Activated T-cell treated with anti-CD3 and anti-CD28 coated beads, Interleukin-2, amount 50 U/mL, for 72 hours (primary cell): ENCODE data around the gene CHDH. TPM values are rescaled to one million over a fixed set of nuclear protein-coding genes. Genes with fewer than 3 reads are reported as not detected.
A peak's percentile ranks its signal among the peaks of the same experiment; 100 is the strongest.

Experiments
- ATAC-seq, 2 donors: fragments of 150-1000 bp; cut with Tn5 transposase; replicated peaks in 1 of 2; 2 replicates each; pipeline ENCODE4 v1.10.0; 2021; ENCODE audit warnings: moderate library complexity in 2 of 2, mild to moderate bottlenecking in 1 of 2
- DNase-seq, 2 donors: peaks; one replicate each; pipeline ENCODE4 v3.0.0; 2021 to 2022; ENCODE audit warnings: mixed read lengths in 1 of 2
- H3K27ac Mint-ChIP-seq: one replicate; pipeline ENCODE4 v1.8.0; 2022; ENCODE audit warnings: mild to moderate bottlenecking, moderate library complexity, mixed read lengths
- H3K27me3 Mint-ChIP-seq: one replicate; pipeline ENCODE4 v1.8.0; 2022; ENCODE audit warnings: low read depth, mixed read lengths
- H3K36me3 Mint-ChIP-seq, 2 donors: one replicate each; pipeline ENCODE4 v1.8.0; 2022; ENCODE audit warnings: mixed read lengths in 2 of 2, mild to moderate bottlenecking in 1 of 2; ENCODE audit not compliant: insufficient read depth in 2 of 2
- H3K4me1 Mint-ChIP-seq: one replicate; pipeline ENCODE4 v1.8.0; 2022; ENCODE audit warnings: low read depth, mixed read lengths
- H3K4me3 Mint-ChIP-seq, 2 donors: one replicate each; pipeline ENCODE4 v1.8.0; 2022; ENCODE audit warnings: mild to moderate bottlenecking in 2 of 2, mixed read lengths in 2 of 2, moderate library complexity in 2 of 2
- H3K9me3 Mint-ChIP-seq, 2 donors: one replicate each; pipeline ENCODE4 v1.8.0; 2022; ENCODE audit warnings: mixed read lengths in 2 of 2
- total RNA-seq, 2 donors: library from RNA; stranded (reverse); gene quantifications; one replicate each; pipeline ENCODE4 v1.2.3, GENCODE V29; 2022

CHDH gene
- total RNA-seq, 2 donors from 2014 or later = 0.69 to 0.89 TPM

GRCh38 chr3:53880396-53881345 lies 34.5 kb upstream of the CHDH start:
- Mint-ChIP-seq H3K4me1 (peaks cover 23% of the 10 kb centered on the region), H3K27ac (peak overlapping the region; percentile 84), H3K4me3 (peak overlapping the region; percentile 97 to 98), H3K36me3 (peaks cover 4 to 29% of the 10 kb centered on the region in 2 donors), H3K27me3 (no peaks in the 10 kb centered on the region), H3K9me3 (no peaks in the 10 kb centered on the region)
- ATAC-seq (no peak), DNase-seq (no peak)

- Mint-ChIP-seq H3K4me1 (peaks cover 5% of the 10 kb centered on the region), H3K27ac (no peak overlapping the region), H3K9me3 (no peaks in the 10 kb centered on the region), H3K4me3 (no peak overlapping the region), H3K27me3 (no peaks in the 10 kb centered on the region), H3K36me3 (peaks cover 3 to 5% of the 10 kb centered on the region in 2 donors)
- DNase-seq (no peak), ATAC-seq (no peak)
These were observed 19.7 kb upstream of the CHDH start for GRCh38 chr3:53865732-53866499.

DNA sequence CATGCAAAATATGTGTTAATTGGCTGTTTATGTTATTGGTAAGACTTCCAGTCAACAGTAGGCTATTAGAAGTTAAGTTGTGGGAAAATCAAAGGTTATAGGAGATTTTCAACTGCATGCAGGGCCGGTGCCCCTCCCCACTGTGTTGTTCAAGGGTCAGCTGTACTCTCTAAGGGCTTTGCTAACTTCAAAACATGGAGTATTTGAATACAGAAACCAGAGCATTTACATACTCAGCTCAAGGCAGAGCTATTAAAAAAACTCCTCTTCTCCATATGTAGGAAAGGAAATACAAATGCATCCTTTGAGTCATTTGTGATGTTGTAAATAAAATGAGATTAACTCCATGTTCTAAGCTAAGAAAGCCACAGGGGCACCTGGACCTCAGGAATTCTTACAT lies 16.9 kb upstream of the CHDH start:
- Mint-ChIP-seq H3K9me3 (no peaks in the 10 kb centered on the region), H3K36me3 (peaks cover 1 to 3% of the 10 kb centered on the region in 2 donors), H3K27ac (no peak overlapping the region), H3K27me3 (no peaks in the 10 kb centered on the region), H3K4me1 (peaks cover 3% of the 10 kb centered on the region), H3K4me3 (no peak overlapping the region)
- ATAC-seq (no peak), DNase-seq (no peak)

DNA sequence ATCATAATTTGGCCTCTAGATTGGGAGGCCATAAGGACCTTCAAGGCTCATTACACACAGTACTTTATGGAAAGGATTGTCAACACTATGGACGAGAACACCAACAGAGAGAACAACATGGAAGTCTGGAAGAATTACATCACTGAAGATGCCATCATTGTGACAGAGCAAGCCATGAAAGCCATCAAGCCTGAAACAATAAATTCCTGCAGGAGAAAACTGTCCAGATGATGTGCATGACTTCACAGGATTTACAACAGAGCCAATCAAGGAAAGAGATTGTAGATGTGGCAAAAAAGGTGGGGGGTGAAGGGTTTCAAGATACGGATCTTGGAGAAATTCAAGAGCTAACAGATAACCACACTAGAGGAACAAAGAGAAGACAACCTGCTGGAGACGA lies 16.0 kb upstream of the CHDH start:
- Mint-ChIP-seq H3K27ac (no peak overlapping the region), H3K36me3 (peaks cover 1 to 3% of the 10 kb centered on the region in 2 donors), H3K9me3 (no peaks in the 10 kb centered on the region), H3K4me1 (no peaks in the 10 kb centered on the region), H3K4me3 (no peak overlapping the region), H3K27me3 (no peaks in the 10 kb centered on the region)
- DNase-seq (no peak), ATAC-seq (no peak)

GRCh38 chr3:53860196-53860595 lies 14.0 kb upstream of the CHDH start:
- no peaks in the 10 kb centered on the region for H3K27me3 Mint-ChIP-seq
- H3K4me3 Mint-ChIP-seq = no peak overlapping the region
- ATAC-seq (no peak), DNase-seq (no peak)
- H3K9me3 Mint-ChIP-seq = no peaks in the 10 kb centered on the region
- H3K36me3 Mint-ChIP-seq = peaks cover under 1 to 3% of the 10 kb centered on the region in 2 donors
- H3K27ac Mint-ChIP-seq = no peak overlapping the region
- no peaks in the 10 kb centered on the region for H3K4me1 Mint-ChIP-seq

GRCh38 chr3:53859178-53859577 lies 13.0 kb upstream of the CHDH start:
- Mint-ChIP-seq H3K9me3 (no peaks in the 10 kb centered on the region), H3K4me1 (no peaks in the 10 kb centered on the region), H3K4me3 (no peak overlapping the region), H3K36me3 (no peaks in the 10 kb centered on the region), H3K27ac (no peak overlapping the region), H3K27me3 (no peaks in the 10 kb centered on the region)
- no peak for DNase-seq
- no peak for ATAC-seq

GRCh38 chr3:53858096-53858741 lies 12.0 kb upstream of the CHDH start:
- Mint-ChIP-seq H3K4me1 (no peaks in the 10 kb centered on the region), H3K27me3 (no peaks in the 10 kb centered on the region), H3K4me3 (no peak overlapping the region), H3K9me3 (no peaks in the 10 kb centered on the region), H3K27ac (no peak overlapping the region), H3K36me3 (no peaks in the 10 kb centered on the region)
- ATAC-seq = no peak
- no peak for DNase-seq

DNA sequence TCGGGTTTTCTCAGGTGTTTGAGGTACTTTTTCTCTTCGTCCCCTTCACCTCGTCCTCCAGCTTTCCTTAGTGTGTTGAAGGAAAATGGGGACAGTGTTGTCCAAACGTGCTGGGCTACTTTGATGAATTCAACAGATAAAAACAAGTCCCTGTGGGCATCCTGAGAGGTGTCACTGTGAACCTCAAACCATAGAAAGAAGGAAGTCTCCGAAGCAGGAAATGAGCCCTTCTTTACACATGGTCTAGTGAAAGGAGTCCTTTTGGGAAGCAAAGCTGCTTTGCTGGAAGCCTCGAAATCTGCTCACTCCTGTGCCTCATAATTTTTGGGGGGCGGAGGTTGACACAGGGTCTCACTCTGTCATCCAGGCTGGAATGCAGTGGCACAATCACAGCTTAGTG lies 10.7 kb upstream of the CHDH start:
- ATAC-seq = no peak
- no peak for DNase-seq
- H3K36me3 Mint-ChIP-seq = no peaks in the 10 kb centered on the region
- H3K9me3 Mint-ChIP-seq = no peaks in the 10 kb centered on the region
- H3K4me3 Mint-ChIP-seq = no peak overlapping the region
- no peak overlapping the region for H3K27ac Mint-ChIP-seq
- H3K4me1 Mint-ChIP-seq = no peaks in the 10 kb centered on the region
- no peaks in the 10 kb centered on the region for H3K27me3 Mint-ChIP-seq

GRCh38 chr3:53850895-53851294 lies 4.7 kb upstream of the CHDH start:
- Mint-ChIP-seq H3K9me3 (no peaks in the 10 kb centered on the region), H3K4me3 (no peak overlapping the region), H3K27ac (no peak overlapping the region), H3K36me3 (peaks cover 0 to 1% of the 10 kb centered on the region in 2 donors), H3K4me1 (no peaks in the 10 kb centered on the region), H3K27me3 (peaks cover 25% of the 10 kb centered on the region)
- DNase-seq (no peak), ATAC-seq (no peak)

- Mint-ChIP-seq H3K4me3 (no peak overlapping the region), H3K9me3 (no peaks in the 10 kb centered on the region), H3K36me3 (peaks cover 0 to 1% of the 10 kb centered on the region in 2 donors), H3K27ac (no peak overlapping the region), H3K27me3 (peaks cover 32% of the 10 kb centered on the region), H3K4me1 (no peaks in the 10 kb centered on the region)
- ATAC-seq (no peak), DNase-seq (no peak)
These were observed 3.7 kb upstream of the CHDH start for GRCh38 chr3:53849916-53850315.

DNA sequence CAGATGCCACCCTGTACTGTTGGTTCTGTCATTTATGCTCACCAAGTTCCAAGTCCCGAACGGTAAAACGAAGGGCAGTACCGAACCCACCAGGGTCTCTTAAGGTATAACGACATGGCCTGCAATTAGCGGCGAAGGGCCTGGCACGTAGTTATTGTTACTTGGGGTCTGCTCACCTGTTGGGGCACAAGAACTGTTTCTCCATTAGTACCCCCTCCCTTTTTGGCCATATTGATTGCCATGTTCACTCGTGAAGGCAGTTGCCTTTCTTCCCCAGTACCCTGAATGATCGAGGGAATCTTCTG lies 584 bp upstream of the CHDH start:
- ATAC-seq (no peak), DNase-seq (no peak)
- no peaks in the 10 kb centered on the region for H3K9me3 Mint-ChIP-seq
- H3K36me3 Mint-ChIP-seq = peaks cover 0 to 1% of the 10 kb centered on the region in 2 donors
- H3K27me3 Mint-ChIP-seq = peaks cover 53% of the 10 kb centered on the region
- H3K4me1 Mint-ChIP-seq = no peaks in the 10 kb centered on the region
- peak overlapping the region; percentile 60 to 79 for H3K4me3 Mint-ChIP-seq
- H3K27ac Mint-ChIP-seq = no peak overlapping the region

DNA sequence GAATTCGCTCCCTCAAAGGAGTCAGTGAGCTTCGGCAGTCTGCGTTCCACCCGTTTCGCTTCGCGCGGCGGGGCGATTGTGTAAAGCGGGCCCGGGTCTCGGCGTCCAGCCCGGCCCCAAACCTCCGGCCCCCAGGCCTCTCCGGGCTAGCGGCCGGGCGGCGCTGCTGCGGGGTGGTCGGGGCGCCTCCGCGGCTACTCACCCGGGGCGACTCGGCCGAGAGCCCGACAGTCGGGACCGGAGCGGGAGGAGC lies 412 bp downstream of the CHDH start:
- ATAC-seq (peak in 1 of 2 donors; percentile 13), DNase-seq (peak in 1 of 2 donors; percentile 13)
- peaks cover 53% of the 10 kb centered on the region for H3K27me3 Mint-ChIP-seq
- H3K27ac Mint-ChIP-seq = no peak overlapping the region
- peak overlapping the region; percentile 51 to 70 for H3K4me3 Mint-ChIP-seq
- no peaks in the 10 kb centered on the region for H3K9me3 Mint-ChIP-seq
- H3K4me1 Mint-ChIP-seq = no peaks in the 10 kb centered on the region
- peaks cover 0 to 1% of the 10 kb centered on the region in 2 donors for H3K36me3 Mint-ChIP-seq
